ENCODE measurements around the gene ELMOD3.

DNA sequence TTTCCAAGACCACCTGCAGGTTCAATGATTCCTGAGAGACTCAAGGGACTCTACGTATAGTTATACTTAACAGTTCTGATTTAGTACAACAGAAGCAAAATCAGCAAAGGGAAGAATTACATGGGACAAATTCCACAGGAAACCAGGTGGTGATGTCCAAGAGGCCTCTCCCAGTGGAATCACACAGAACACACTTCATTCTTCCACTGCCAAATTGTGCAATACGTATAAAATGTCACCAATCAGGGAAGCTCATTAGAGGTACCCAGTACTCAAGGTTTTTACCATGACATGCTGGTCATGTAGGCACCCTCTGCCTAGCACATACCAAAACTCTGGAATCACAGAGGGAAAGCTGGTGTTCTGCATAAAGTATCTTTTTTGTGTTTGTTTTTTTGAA lies 33.2 kb downstream of the ELMOD3 start:
- TF ChIP-seq ZHX1 (conservative IDR thresholded peaks at IDR 0.05; ENCODE audit: low read length) (no peak), FOXK2 (conservative IDR thresholded peaks at IDR 0.05 in 1 of 2, IDR thresholded peaks at IDR 0.05 in 1 of 2; ENCODE audit: low read depth in 2 of 2) (no peak), USF1 (CRISPR knock-in tag; IDR thresholded peaks at IDR 0.05) (no peak), HDAC6 (IDR thresholded peaks at IDR 0.05; ENCODE audit: low read depth, low read length) (no peak), CHD1 (IDR thresholded peaks at IDR 0.05; ENCODE audit: low read length) (no peak), FOXM1 (IDR thresholded peaks at IDR 0.05; ENCODE audit: low read depth) (no peak), FOXM1 (CRISPR knock-in tag; IDR thresholded peaks at IDR 0.05; ENCODE audit: low read depth) (no peak), BCL6 (CRISPR knock-in tag; IDR thresholded peaks at IDR 0.05) (no peak), ZNF79 (CRISPR knock-in tag; IDR thresholded peaks at IDR 0.05; ENCODE audit: low read depth) (no peak), HDAC2 (IDR thresholded peaks at IDR 0.05) (no peak), NFIC (IDR thresholded peaks at IDR 0.05) (no peak), NFRKB (IDR thresholded peaks at IDR 0.05; ENCODE audit: low read depth) (no peak)
- TF ChIP-seq, protein P1, sequence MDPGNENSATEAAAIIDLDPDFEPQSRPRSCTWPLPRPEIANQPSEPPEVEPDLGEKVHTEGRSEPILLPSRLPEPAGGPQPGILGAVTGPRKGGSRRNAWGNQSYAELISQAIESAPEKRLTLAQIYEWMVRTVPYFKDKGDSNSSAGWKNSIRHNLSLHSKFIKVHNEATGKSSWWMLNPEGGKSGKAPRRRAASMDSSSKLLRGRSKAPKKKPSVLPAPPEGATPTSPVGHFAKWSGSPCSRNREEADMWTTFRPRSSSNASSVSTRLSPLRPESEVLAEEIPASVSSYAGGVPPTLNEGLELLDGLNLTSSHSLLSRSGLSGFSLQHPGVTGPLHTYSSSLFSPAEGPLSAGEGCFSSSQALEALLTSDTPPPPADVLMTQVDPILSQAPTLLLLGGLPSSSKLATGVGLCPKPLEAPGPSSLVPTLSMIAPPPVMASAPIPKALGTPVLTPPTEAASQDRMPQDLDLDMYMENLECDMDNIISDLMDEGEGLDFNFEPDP (CRISPR knock-in tag; IDR thresholded peaks at IDR 0.05) = no peak

Measured in K562 (cell line).